ENCODE results near the gene FOXF1.

FOXF1 gene

GRCh38 chr16:86504315-86505184 is 5.8 kb upstream of the FOXF1 start:
- Mint-ChIP-seq H3K36me3 (ENCODE audit: low read depth) (no peaks in the 10 kb centered on the region), H3K4me3 (no peak overlapping the region), H3K27ac (no peak overlapping the region), H3K9me3 (no peaks in the 10 kb centered on the region), H3K4me1 (peaks cover 28% of the 10 kb centered on the region), H3K27me3 (ENCODE audit: low read depth, poor library complexity) (peaks cover 100% of the 10 kb centered on the region)
- TF ChIP-seq CTCF (IDR thresholded peaks at IDR 0.05): no peak
- DNase-seq: no peak

GRCh38 chr16:86505185-86505898 is 5.0 kb upstream of the FOXF1 start:
- DNase-seq: peak; percentile 74
- Mint-ChIP-seq H3K27me3 (ENCODE audit: low read depth, poor library complexity) (peaks cover 97% of the 10 kb centered on the region), H3K4me1 (peaks cover 28% of the 10 kb centered on the region), H3K36me3 (ENCODE audit: low read depth) (no peaks in the 10 kb centered on the region), H3K27ac (no peak overlapping the region), H3K9me3 (no peaks in the 10 kb centered on the region), H3K4me3 (peak overlapping the region; percentile 29)
- no peak for TF ChIP-seq CTCF (IDR thresholded peaks at IDR 0.05)

GRCh38 chr16:86505899-86506864 is 4.1 kb upstream of the FOXF1 start:
- DNase-seq: no peak
- Mint-ChIP-seq H3K27ac (no peak overlapping the region), H3K36me3 (ENCODE audit: low read depth) (no peaks in the 10 kb centered on the region), H3K9me3 (no peaks in the 10 kb centered on the region), H3K27me3 (ENCODE audit: low read depth, poor library complexity) (peaks cover 95% of the 10 kb centered on the region), H3K4me1 (peaks cover 28% of the 10 kb centered on the region), H3K4me3 (peak overlapping the region; percentile 13)
- TF ChIP-seq CTCF (IDR thresholded peaks at IDR 0.05): no peak

GRCh38 chr16:86507173-86508027 is 2.9 kb upstream of the FOXF1 start:
- no peaks in the 10 kb centered on the region for H3K9me3 Mint-ChIP-seq
- TF ChIP-seq CTCF (IDR thresholded peaks at IDR 0.05): no peak
- no peak overlapping the region for H3K27ac Mint-ChIP-seq
- peaks cover 95% of the 10 kb centered on the region for H3K27me3 Mint-ChIP-seq (ENCODE audit: low read depth, poor library complexity)
- DNase-seq: no peak
- no peaks in the 10 kb centered on the region for H3K36me3 Mint-ChIP-seq (ENCODE audit: low read depth)
- H3K4me1 Mint-ChIP-seq: peaks cover 29% of the 10 kb centered on the region
- peak overlapping the region; percentile 65 for H3K4me3 Mint-ChIP-seq
